Skin of body (tissue), 2 donors: ENCODE data around the gene CSAG3. TPM values are rescaled to one million over a fixed set of nuclear protein-coding genes. Genes with fewer than 3 reads are reported as not detected.

Experiments used
- DNase-seq: peaks from one replicate; lab custom pipeline; 2025; lab: John Stamatoyannopoulos, UW
- total RNA-seq: library from RNA; depleted of rRNA; stranded (reverse); fragments of >200 nt; gene quantifications from one replicate; pipeline ENCODE4 v1.2.3, GENCODE V29; 2014

The CSAG3 gene
- total RNA-seq, 1 donor from 2014 or later: not detected

GRCh38 chrX:152806035-152806434 lies 47.0 kb downstream of the CSAG3 start:
- no peak for DNase-seq

Other genes with a start within 250 kb of the CSAG3 start
- gene GABRQ, start 121.3 kb upstream of the CSAG3 start, total RNA-seq: 0.79 TPM
- gene MAGEA3, start 60.4 kb upstream of the CSAG3 start, total RNA-seq: not detected
- gene CSAG2, start 49.9 kb upstream of the CSAG3 start, total RNA-seq: not detected
- gene MAGEA2B, start 44.6 kb upstream of the CSAG3 start, total RNA-seq: not detected
- gene CSAG1, start 25.5 kb upstream of the CSAG3 start, total RNA-seq: not detected
- not detected for gene MAGEA12, start 25.5 kb upstream of the CSAG3 start, total RNA-seq
- not detected for gene MAGEA2, start 5.4 kb upstream of the CSAG3 start, total RNA-seq
- not detected for gene MAGEA6, start 10.5 kb downstream of the CSAG3 start, total RNA-seq
- 20.1 TPM for gene CETN2, start 71.5 kb downstream of the CSAG3 start, total RNA-seq
- gene NSDHL, start 71.8 kb downstream of the CSAG3 start, total RNA-seq: 11.3 TPM
- 17.7 TPM for gene ZNF185, start 138.8 kb downstream of the CSAG3 start, total RNA-seq
- gene PNMA5, start 234.9 kb downstream of the CSAG3 start, total RNA-seq: not detected